ENCODE measurements around the gene METTL25B.

GRCh38 chr1:156781585-156782186 is 53.4 kb downstream of the METTL25B start:
- TF ChIP-seq, protein P1, sequence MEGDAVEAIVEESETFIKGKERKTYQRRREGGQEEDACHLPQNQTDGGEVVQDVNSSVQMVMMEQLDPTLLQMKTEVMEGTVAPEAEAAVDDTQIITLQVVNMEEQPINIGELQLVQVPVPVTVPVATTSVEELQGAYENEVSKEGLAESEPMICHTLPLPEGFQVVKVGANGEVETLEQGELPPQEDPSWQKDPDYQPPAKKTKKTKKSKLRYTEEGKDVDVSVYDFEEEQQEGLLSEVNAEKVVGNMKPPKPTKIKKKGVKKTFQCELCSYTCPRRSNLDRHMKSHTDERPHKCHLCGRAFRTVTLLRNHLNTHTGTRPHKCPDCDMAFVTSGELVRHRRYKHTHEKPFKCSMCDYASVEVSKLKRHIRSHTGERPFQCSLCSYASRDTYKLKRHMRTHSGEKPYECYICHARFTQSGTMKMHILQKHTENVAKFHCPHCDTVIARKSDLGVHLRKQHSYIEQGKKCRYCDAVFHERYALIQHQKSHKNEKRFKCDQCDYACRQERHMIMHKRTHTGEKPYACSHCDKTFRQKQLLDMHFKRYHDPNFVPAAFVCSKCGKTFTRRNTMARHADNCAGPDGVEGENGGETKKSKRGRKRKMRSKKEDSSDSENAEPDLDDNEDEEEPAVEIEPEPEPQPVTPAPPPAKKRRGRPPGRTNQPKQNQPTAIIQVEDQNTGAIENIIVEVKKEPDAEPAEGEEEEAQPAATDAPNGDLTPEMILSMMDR (IDR thresholded peaks at IDR 0.05): no peak
- TF ChIP-seq POLR2A (IDR thresholded peaks at IDR 0.05): no peak
